NT2/D1 (cell line): ENCODE data around the gene ATP1A1.

Experiments used
- YY1 ChIP-seq: IDR thresholded peaks from 2 replicates; pipeline ENCODE4 v1.6.1; 2011; ENCODE audit not compliant: insufficient read length, insufficient read depth
- ZNF274 ChIP-seq: IDR thresholded peaks from 2 replicates; pipeline ENCODE4 v1.6.1; 2011; ENCODE audit warnings: mild to moderate bottlenecking, low read depth, low read length

DNA sequence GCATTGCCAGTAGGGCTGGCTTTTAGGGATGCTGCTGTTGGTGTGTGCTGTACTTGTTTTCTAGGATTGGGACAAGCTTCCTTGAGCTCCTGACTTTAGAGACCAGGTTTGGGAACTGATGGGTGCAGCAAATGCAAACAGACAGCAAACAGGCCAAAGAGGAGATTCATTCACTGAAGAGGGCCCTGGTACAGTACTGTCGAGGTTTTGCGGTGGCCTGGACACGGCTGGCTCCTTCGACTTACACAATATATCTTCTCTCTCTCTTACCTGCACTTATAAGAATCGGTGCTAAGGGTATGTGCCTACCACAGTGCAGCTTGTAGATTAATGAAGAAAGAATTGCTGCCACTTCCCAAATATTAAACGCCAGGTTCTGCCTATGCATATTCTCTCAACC lies 44.6 kb downstream of the ATP1A1 start:
- no peak for TF ChIP-seq YY1
- TF ChIP-seq ZNF274 = no peak
